HepG2 (cell line): ENCODE results near the gene NKD1. TPM values are rescaled to one million over a fixed set of nuclear protein-coding genes. Genes with fewer than 3 reads are reported as not detected.

Experiments
- ATAC-seq: fragments of 200-7000 bp; cut with Tn5 transposase; 3 replicates; pipeline ENCODE4 v1.9.1; 2020; ENCODE audit warnings: mild to moderate bottlenecking, moderate library complexity
- BruUV-seq: library from RNA; stranded (reverse); fragments of 400-500 nt; replicated peaks from 2 replicates; lab custom pipeline; 2021; lab: Mats Ljungman, UMichigan
- CTCF ChIA-PET: fragments of 300-600 bp; formaldehyde crosslinking; extraction: SDS; loops from one replicate; lab custom pipeline; 2021; ENCODE audit warnings: low total read pairs, inconsistent platforms, low intra/inter-chr PET ratio; lab: Yijun Ruan, JAX
- POLR2A ChIA-PET: fragments of 350-600 bp; sonication (Branson Sonifier 250); formaldehyde crosslinking; loops from one replicate; lab custom pipeline; 2020; ENCODE audit warnings: antibody characterized with exemption, inconsistent platforms; lab: Yijun Ruan, JAX
- DNase-seq: peaks from one replicate; pipeline ENCODE4 v3.0.0-alpha.2; 2015; ENCODE audit warnings: low spot score
- FAIRE-seq: peaks from 3 replicates; lab custom pipeline; 2011; peaks lifted over from hg19 to GRCh38; lab: Jason Lieb, UNC
- H2AFZ ChIP-seq: one replicate; pipeline ENCODE4 v1.6.1; 2011; ENCODE audit warnings: low read length, inconsistent platforms
- H3K27ac ChIP-seq: fragments of 300-600 bp; 3 replicates; pipeline ENCODE4 v1.8.0; 2011; ENCODE audit warnings: mixed run types, mild to moderate bottlenecking, mixed read lengths, low read length, inconsistent platforms; ENCODE audit not compliant: insufficient read depth; ENCODE audit errors: extremely low read length
- H3K27me3 ChIP-seq, 2 experiments: fragments of 200-600 bp in 1 of 2; 2 replicates in 1 of 2; 3 replicates in 1 of 2; pipeline versions ENCODE4 v1.6.0 to v1.8.0; 2011; ENCODE audit warnings: low read length in 2 of 2, mild to moderate bottlenecking in 2 of 2, moderate library complexity in 2 of 2, inconsistent platforms in 1 of 2; ENCODE audit not compliant: insufficient read depth in 2 of 2, control insufficient read depth in 1 of 2
- H3K36me3 ChIP-seq, 2 experiments: fragments of 200-600 bp in 1 of 2; replicated peaks in 1 of 2; 2 replicates in 1 of 2; 3 replicates in 1 of 2; pipeline versions ENCODE4 v1.5.1 to v1.8.0; 2011; ENCODE audit warnings: low read length in 2 of 2, inconsistent platforms in 1 of 2; ENCODE audit not compliant: insufficient read depth in 2 of 2, control insufficient read depth in 1 of 2
- H3K4me1 ChIP-seq: 2 replicates; pipeline ENCODE4 v1.5.1; 2012; ENCODE audit warnings: low read length, inconsistent platforms; ENCODE audit not compliant: insufficient read depth
- H3K4me2 ChIP-seq: 2 replicates; pipeline ENCODE4 v1.6.0; 2011; ENCODE audit warnings: low read depth, low read length, inconsistent platforms
- H3K4me3 ChIP-seq, 3 experiments: fragments of 200-600 bp in 1 of 3; sonication (generic), shearing (Covaris generic) in 1 of 3; replicated peaks in 1 of 3; 2 replicates each; pipeline ENCODE4 v1.5.1; 2011 to 2016; ENCODE audit warnings: low read length in 3 of 3, inconsistent platforms in 2 of 3, low read depth in 2 of 3, mild to moderate bottlenecking in 2 of 3, control low read depth in 1 of 3, mixed read lengths in 1 of 3; ENCODE audit not compliant: insufficient read depth in 1 of 3
- H3K79me2 ChIP-seq: one replicate; pipeline ENCODE4 v1.6.1; 2011; ENCODE audit warnings: low read length, inconsistent platforms; ENCODE audit not compliant: insufficient read depth
- H3K9ac ChIP-seq: 2 replicates; pipeline ENCODE4 v1.6.0; 2011; ENCODE audit warnings: mild to moderate bottlenecking, low read depth, low read length, inconsistent platforms; ENCODE audit not compliant: insufficient read depth
- H3K9me3 ChIP-seq: 2 replicates; pipeline ENCODE4 v1.5.1; 2012; ENCODE audit warnings: mild to moderate bottlenecking, low read length
- H4K20me1 ChIP-seq: 2 replicates; pipeline ENCODE4 v1.6.0; 2011; ENCODE audit warnings: inconsistent platforms, mild to moderate bottlenecking, low read length, moderate library complexity; ENCODE audit not compliant: insufficient read depth
- AGO1 ChIP-seq: fragments of 200-400 bp; formaldehyde crosslinking; IDR thresholded peaks from 2 replicates; pipeline ENCODE4 v1.6.1; 2017; ENCODE audit warnings: mild to moderate bottlenecking, low read depth, low read length, moderate library complexity; ENCODE audit not compliant: poor library complexity, severe bottlenecking
- AGO2 ChIP-seq: fragments of 200-400 bp; formaldehyde crosslinking; optimal IDR thresholded peaks from 2 replicates; pipeline ENCODE3; 2017; ENCODE audit warnings: mild to moderate bottlenecking, low read depth, low read length, moderate library complexity
- HNRNPL ChIP-seq: fragments of 200-400 bp; formaldehyde crosslinking; IDR thresholded peaks from 2 replicates; pipeline ENCODE4 v1.6.1; 2017; ENCODE audit warnings: mild to moderate bottlenecking, low read depth, low read length
- POLR2G ChIP-seq: fragments of 200-400 bp; formaldehyde crosslinking; IDR thresholded peaks from 2 replicates; pipeline ENCODE4 v1.6.1; 2018; ENCODE audit warnings: mild to moderate bottlenecking, low read depth, low read length, moderate library complexity
- RBFOX2 ChIP-seq: fragments of 200-400 bp; formaldehyde crosslinking; IDR thresholded peaks from 2 replicates; pipeline ENCODE4 v1.6.1; 2017; ENCODE audit warnings: low read depth, mild to moderate bottlenecking, low read length
- RBM22 ChIP-seq: fragments of 200-400 bp; formaldehyde crosslinking; optimal IDR thresholded peaks from 2 replicates; pipeline ENCODE3; 2017; ENCODE audit warnings: mild to moderate bottlenecking, low read length, moderate library complexity
- RBM39 ChIP-seq: fragments of 200-400 bp; formaldehyde crosslinking; IDR thresholded peaks from one replicate; pipeline ENCODE4 v1.6.1; 2018; ENCODE audit warnings: antibody characterized with exemption, mild to moderate bottlenecking, low read depth, low read length; ENCODE audit not compliant: poor library complexity, severe bottlenecking
- SRSF4 ChIP-seq: fragments of 200-400 bp; formaldehyde crosslinking; IDR thresholded peaks from one replicate; pipeline ENCODE4 v1.6.1; 2018; ENCODE audit warnings: mild to moderate bottlenecking, low read depth, low read length, moderate library complexity; ENCODE audit not compliant: poor library complexity, severe bottlenecking
- TAF15 ChIP-seq: fragments of 200-400 bp; formaldehyde crosslinking; IDR thresholded peaks from one replicate; pipeline ENCODE4 v1.6.1; 2018; ENCODE audit warnings: mild to moderate bottlenecking, low read depth, low read length; ENCODE audit not compliant: poor library complexity, severe bottlenecking
- ZNF678 ChIP-seq: sonication (generic); formaldehyde crosslinking; IDR thresholded peaks from 2 replicates; pipeline ENCODE4 v1.4.0; 2020; ENCODE audit warnings: mild to moderate bottlenecking, missing genetic modification reagents
- WGBS: methylation state at CpG from one replicate; pipeline ENCODE4 v1.1.6; 2017; ENCODE audit warnings: low lambda C conversion rate; 5-methylcytosine and 5-hydroxymethylcytosine counted together
- in situ Hi-C: cut with HindIII; loops from 2 replicates; pipeline ENCODE4 v1.10.0; 2017; ENCODE audit warnings: low pct_unique_long_range_greater_than_20kb; ENCODE audit not compliant: extremely low pct_ligation_motif_present
- intact Hi-C: fragments of 100-400 bp; cut with micrococcal nuclease; formaldehyde crosslinking; loops from one replicate; pipeline ENCODE4 v1.10.0; 2022; ENCODE audit not compliant: unreplicated experiment
- polyA plus RNA-seq, 8 experiments: library from polyadenylated mRNA; depleted of rRNA in 3 of 8; stranded (reverse) in 7 of 8; unstranded in 1 of 8; fragments of >200 nt; fragmentation: Illumina TruSeq in 4 of 8; extraction: Trizol in 4 of 8; gene quantifications; 2 replicates each; pipeline versions ENCODE4 v1.2.1 to v1.2.3, GENCODE V29; 2011 to 2016; ENCODE audit warnings: low read depth in 4 of 8, missing spikeins in 1 of 8, mixed read lengths in 1 of 8; ENCODE audit not compliant: insufficient read depth in 1 of 8
- total RNA-seq, 5 experiments: library from RNA; depleted of rRNA; stranded (reverse); fragments of >200 nt; fragmentation: Illumina TruSeq; extraction: Trizol; gene quantifications; 2 replicates each; pipeline ENCODE4 v1.2.3, GENCODE V29; 2016; ENCODE audit warnings: low read depth in 1 of 5
- TF ChIP-seq, protein P1 (sequence below): sonication (generic); formaldehyde crosslinking; conservative IDR thresholded peaks from 2 replicates; pipeline ENCODE4 v1.4.0; 2020; ENCODE audit warnings: mild to moderate bottlenecking, missing genetic modification reagents, moderate library complexity
- TF ChIP-seq, protein P2 (sequence below): sonication (generic); formaldehyde crosslinking; IDR thresholded peaks from 2 replicates; pipeline ENCODE4 v1.5.1; 2020; ENCODE audit warnings: mild to moderate bottlenecking, missing genetic modification reagents, borderline replicate concordance
- TF ChIP-seq, protein P3 (sequence below): sonication (generic); formaldehyde crosslinking; IDR thresholded peaks from 2 replicates; pipeline ENCODE4 v1.5.1; 2020; ENCODE audit warnings: mild to moderate bottlenecking, missing genetic modification reagents, moderate library complexity

NKD1 gene
- total and polyA plus RNA-seq, 2 of the 13 experiments (the other 11 are each of a cell fraction or from before 2014, with no cell fraction given) = 70.4 to 121 TPM

DNA sequence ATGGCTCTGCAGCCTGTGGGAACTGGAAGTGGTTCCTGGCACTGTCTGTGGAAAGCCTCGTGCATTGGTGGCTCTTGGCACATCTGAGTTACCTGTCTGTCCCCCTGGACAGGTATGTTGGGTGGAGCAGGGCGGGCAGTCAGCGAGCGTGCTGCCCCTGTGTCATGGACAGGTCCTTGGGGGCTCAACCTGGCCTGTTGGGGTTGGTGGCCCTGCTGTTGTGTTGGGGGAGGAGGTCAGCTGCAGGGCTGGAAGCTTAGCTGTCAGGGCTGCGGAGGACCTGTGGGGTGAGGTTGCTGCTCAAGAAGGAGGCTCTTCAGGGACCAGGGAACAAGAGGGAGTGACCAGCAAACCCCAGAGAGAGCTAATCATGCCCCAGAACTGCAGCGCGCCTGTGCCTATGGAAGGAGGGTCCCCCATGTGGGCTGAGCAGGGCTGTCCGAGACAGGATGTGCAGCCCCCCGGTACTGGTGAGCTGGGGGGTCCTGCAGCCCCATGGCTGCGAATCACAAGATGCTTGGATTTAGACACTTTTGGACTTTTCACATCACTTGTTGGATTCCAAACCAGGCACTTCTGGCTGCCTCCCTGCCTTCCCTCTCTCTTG lies 7.2 kb downstream of the NKD1 start:
- 91% methylated on average over 7 of the region's 10 CpGs for WGBS
- Histone ChIP-seq H3K4me1 (peaks cover 99% of the 10 kb centered on the region), H2AFZ (no peak overlapping the region), H3K36me3 (peaks cover 52 to 86% of the 10 kb centered on the region in 2 experiments), H3K9ac (no peak overlapping the region), H3K79me2 (peaks cover 98% of the 10 kb centered on the region), H3K4me3 (peak overlapping the region in 2 of 3 experiments; percentile 14 to 24; a peak in 2 of 6 replicates), H3K4me2 (peak overlapping the region; percentile 37), H4K20me1 (peaks cover 99% of the 10 kb centered on the region), H3K27ac (no peak overlapping the region), H3K27me3 (no peaks in the 10 kb centered on the region; a peak in 1 of 5 replicates), H3K9me3 (no peaks in the 10 kb centered on the region)
- BruUV-seq = no TSS peak
- ChIA-PET POLR2A (interaction anchor here (0.6 to 2.6 kb wide), 7 partner anchors 8 to 181 kb away, joined by 3 to 9 read pairs (median 4); no protein-coding TSS in a partner anchor), CTCF (no interaction called here)
- FAIRE-seq (no peak), DNase-seq (no peak), ATAC-seq (peak; percentile 4)
- intact Hi-C loops = no loop called here
- in situ Hi-C loops = no loop called here
- peak; percentile 33 for TF ChIP-seq AGO1
- TF ChIP-seq HNRNPL = 0 out of 2 replicates have a peak, but pooled peaks have one; percentile 77
- TF ChIP-seq ZNF678 (CRISPR knock-in tag) = no peak
- TF ChIP-seq, protein P1, sequence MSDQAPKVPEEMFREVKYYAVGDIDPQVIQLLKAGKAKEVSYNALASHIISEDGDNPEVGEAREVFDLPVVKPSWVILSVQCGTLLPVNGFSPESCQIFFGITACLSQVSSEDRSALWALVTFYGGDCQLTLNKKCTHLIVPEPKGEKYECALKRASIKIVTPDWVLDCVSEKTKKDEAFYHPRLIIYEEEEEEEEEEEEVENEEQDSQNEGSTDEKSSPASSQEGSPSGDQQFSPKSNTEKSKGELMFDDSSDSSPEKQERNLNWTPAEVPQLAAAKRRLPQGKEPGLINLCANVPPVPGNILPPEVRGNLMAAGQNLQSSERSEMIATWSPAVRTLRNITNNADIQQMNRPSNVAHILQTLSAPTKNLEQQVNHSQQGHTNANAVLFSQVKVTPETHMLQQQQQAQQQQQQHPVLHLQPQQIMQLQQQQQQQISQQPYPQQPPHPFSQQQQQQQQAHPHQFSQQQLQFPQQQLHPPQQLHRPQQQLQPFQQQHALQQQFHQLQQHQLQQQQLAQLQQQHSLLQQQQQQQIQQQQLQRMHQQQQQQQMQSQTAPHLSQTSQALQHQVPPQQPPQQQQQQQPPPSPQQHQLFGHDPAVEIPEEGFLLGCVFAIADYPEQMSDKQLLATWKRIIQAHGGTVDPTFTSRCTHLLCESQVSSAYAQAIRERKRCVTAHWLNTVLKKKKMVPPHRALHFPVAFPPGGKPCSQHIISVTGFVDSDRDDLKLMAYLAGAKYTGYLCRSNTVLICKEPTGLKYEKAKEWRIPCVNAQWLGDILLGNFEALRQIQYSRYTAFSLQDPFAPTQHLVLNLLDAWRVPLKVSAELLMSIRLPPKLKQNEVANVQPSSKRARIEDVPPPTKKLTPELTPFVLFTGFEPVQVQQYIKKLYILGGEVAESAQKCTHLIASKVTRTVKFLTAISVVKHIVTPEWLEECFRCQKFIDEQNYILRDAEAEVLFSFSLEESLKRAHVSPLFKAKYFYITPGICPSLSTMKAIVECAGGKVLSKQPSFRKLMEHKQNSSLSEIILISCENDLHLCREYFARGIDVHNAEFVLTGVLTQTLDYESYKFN = no peak
- peak; percentile 97 for TF ChIP-seq RBM22
- peak; percentile 62 for TF ChIP-seq SRSF4
- TF ChIP-seq RBM39 = peak; percentile 46
- peak; percentile 67 for TF ChIP-seq POLR2G
- TF ChIP-seq, protein P2, sequence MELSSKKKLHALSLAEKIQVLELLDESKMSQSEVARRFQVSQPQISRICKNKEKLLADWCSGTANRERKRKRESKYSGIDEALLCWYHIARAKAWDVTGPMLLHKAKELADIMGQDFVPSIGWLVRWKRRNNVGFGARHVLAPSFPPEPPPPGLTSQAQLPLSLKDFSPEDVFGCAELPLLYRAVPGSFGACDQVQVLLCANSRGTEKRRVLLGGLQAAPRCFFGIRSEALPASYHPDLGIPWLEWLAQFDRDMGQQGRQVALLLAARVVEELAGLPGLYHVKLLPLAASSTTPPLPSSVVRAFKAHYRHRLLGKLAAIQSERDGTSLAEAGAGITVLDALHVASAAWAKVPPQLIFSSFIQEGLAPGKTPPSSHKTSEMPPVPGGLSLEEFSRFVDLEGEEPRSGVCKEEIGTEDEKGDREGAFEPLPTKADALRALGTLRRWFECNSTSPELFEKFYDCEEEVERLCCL (CRISPR knock-in tag) = no peak
- TF ChIP-seq, protein P3, sequence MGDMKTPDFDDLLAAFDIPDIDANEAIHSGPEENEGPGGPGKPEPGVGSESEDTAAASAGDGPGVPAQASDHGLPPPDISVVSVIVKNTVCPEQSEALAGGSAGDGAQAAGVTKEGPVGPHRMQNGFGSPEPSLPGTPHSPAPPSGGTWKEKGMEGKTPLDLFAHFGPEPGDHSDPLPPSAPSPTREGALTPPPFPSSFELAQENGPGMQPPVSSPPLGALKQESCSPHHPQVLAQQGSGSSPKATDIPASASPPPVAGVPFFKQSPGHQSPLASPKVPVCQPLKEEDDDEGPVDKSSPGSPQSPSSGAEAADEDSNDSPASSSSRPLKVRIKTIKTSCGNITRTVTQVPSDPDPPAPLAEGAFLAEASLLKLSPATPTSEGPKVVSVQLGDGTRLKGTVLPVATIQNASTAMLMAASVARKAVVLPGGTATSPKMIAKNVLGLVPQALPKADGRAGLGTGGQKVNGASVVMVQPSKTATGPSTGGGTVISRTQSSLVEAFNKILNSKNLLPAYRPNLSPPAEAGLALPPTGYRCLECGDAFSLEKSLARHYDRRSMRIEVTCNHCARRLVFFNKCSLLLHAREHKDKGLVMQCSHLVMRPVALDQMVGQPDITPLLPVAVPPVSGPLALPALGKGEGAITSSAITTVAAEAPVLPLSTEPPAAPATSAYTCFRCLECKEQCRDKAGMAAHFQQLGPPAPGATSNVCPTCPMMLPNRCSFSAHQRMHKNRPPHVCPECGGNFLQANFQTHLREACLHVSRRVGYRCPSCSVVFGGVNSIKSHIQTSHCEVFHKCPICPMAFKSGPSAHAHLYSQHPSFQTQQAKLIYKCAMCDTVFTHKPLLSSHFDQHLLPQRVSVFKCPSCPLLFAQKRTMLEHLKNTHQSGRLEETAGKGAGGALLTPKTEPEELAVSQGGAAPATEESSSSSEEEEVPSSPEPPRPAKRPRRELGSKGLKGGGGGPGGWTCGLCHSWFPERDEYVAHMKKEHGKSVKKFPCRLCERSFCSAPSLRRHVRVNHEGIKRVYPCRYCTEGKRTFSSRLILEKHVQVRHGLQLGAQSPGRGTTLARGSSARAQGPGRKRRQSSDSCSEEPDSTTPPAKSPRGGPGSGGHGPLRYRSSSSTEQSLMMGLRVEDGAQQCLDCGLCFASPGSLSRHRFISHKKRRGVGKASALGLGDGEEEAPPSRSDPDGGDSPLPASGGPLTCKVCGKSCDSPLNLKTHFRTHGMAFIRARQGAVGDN (CRISPR knock-in tag) = peak; percentile 28
- TF ChIP-seq AGO2 = peak; percentile 100
- TF ChIP-seq RBFOX2 = peak; percentile 92
- TF ChIP-seq TAF15 = peak; percentile 50
